NCI-H128 (cell line): ENCODE data around the gene MEOX1.
"Not testable (repeated sequence)": the region's sequence is repeated elsewhere in the genome, so short reads cannot be mapped to it uniquely, and the experiment has no call there.

Experiments used
- DNase-seq: peaks from one replicate; lab custom pipeline; 2025; ENCODE audit not compliant: unreplicated experiment; lab: John Stamatoyannopoulos, UW

MEOX1 gene

GRCh38 chr17:43661699-43662412 lies at the start of gene MEOX1:
Gene MEOX1 (minus strand): TSS chr17:43661922. CDS start chr17:43661534, 388 bp downstream.
- no peak for DNase-seq

GRCh38 chr17:43710101-43710500 lies 48.4 kb upstream of the MEOX1 start:
- DNase-seq = no peak

- no peak for DNase-seq
Measured at GRCh38 chr17:43709210-43709609, 47.5 kb upstream of the MEOX1 start.

- no peak for DNase-seq
Measured at GRCh38 chr17:43707184-43707583, 45.5 kb upstream of the MEOX1 start.

GRCh38 chr17:43706235-43706634 lies 44.5 kb upstream of the MEOX1 start:
- no peak for DNase-seq

- no peak for DNase-seq
Measured at GRCh38 chr17:43703630-43704029, 41.9 kb upstream of the MEOX1 start.

- DNase-seq = no peak
Measured at GRCh38 chr17:43702637-43703036, 40.9 kb upstream of the MEOX1 start.

GRCh38 chr17:43701318-43701743 lies 39.6 kb upstream of the MEOX1 start:
- no peak for DNase-seq

- no peak for DNase-seq
Measured at GRCh38 chr17:43699438-43699756, 37.7 kb upstream of the MEOX1 start.

- DNase-seq = no peak
Measured at GRCh38 chr17:43698678-43699437, 37.1 kb upstream of the MEOX1 start.

GRCh38 chr17:43697937-43698336 lies 36.2 kb upstream of the MEOX1 start:
- DNase-seq = no peak

GRCh38 chr17:43696891-43697290 lies 35.2 kb upstream of the MEOX1 start:
- no peak for DNase-seq

GRCh38 chr17:43695970-43696865 lies 34.5 kb upstream of the MEOX1 start:
- no peak for DNase-seq

GRCh38 chr17:43694081-43694870 lies 32.6 kb upstream of the MEOX1 start:
- DNase-seq = peak; percentile 55

- no peak for DNase-seq
Measured at GRCh38 chr17:43691317-43691693, 29.6 kb upstream of the MEOX1 start.

GRCh38 chr17:43690624-43691316 lies 29.0 kb upstream of the MEOX1 start:
- DNase-seq = no peak

- no peak for DNase-seq
Measured at GRCh38 chr17:43689814-43690213, 28.1 kb upstream of the MEOX1 start.

GRCh38 chr17:43689131-43689530 lies 27.4 kb upstream of the MEOX1 start:
- DNase-seq = no peak

GRCh38 chr17:43686957-43687356 lies 25.2 kb upstream of the MEOX1 start:
- DNase-seq = not testable (repeated sequence)

- DNase-seq = no peak
Measured at GRCh38 chr17:43683928-43684653, 22.4 kb upstream of the MEOX1 start.
